Coronary artery (tissue), 2 donors: ENCODE measurements around the gene SFT2D2.
A peak's percentile ranks its signal among the peaks of the same experiment; 100 is the strongest.
"Not testable (repeated sequence)": the region's sequence is repeated elsewhere in the genome, so short reads cannot be mapped to it uniquely, and the experiment has no call there.

ENCODE experiments used
- DNase-seq: peaks from one replicate; pipeline ENCODE4 v3.0.0-alpha.2; 2017; ENCODE audit warnings: low spot score
- H3K27ac ChIP-seq, 2 donors: fragments of 200-600 bp; sonication (generic); one replicate each; pipeline ENCODE4 v1.5.1; 2016 to 2019
- H3K4me3 ChIP-seq: fragments of 200-600 bp; sonication (generic); 2 replicates; pipeline ENCODE4 v1.5.1; 2016; ENCODE audit warnings: mild to moderate bottlenecking, moderate library complexity
- CTCF ChIP-seq: fragments of 200-600 bp; sonication (generic); IDR thresholded peaks from one replicate; pipeline ENCODE4 v1.5.1; 2019; ENCODE audit warnings: antibody characterized with exemption

SFT2D2 gene

GRCh38 chr1:168225476-168226190 is at the start of gene SFT2D2:
SFT2D2 (plus strand) TSS chr1:168226004; CDS start chr1:168226080, 76 bp downstream.
- DNase-seq: peak; percentile 85
- peak within 1 kb of the TSS; percentile 92 to 93 for H3K27ac ChIP-seq
- no peak for TF ChIP-seq CTCF

GRCh38 chr1:168178227-168178637 is 47.6 kb upstream of the SFT2D2 start:
- no peak for DNase-seq
- no peak for TF ChIP-seq CTCF
- Histone ChIP-seq H3K27ac (peak overlapping the region; percentile 95), H3K4me3 (peak overlapping the region; percentile 87)

More at GRCh38 chr1:168225476-168226190, at the start of gene SFT2D2:
- H3K4me3 ChIP-seq: peak within 1 kb of the TSS; percentile 84

- DNase-seq: peak; percentile 98
- H3K27ac ChIP-seq: peak within 1 kb of the TSS; percentile 95
- TF ChIP-seq CTCF: peak; percentile 81
- H3K4me3 ChIP-seq: peak within 1 kb of the TSS; percentile 87
Observed at GRCh38 chr1:168178638-168179437, 47.0 kb upstream of the SFT2D2 start, which contains the start of gene TIPRL. TIPRL (plus strand) TSS chr1:168178962; CDS start chr1:168179078, 116 bp downstream.

- no peak for TF ChIP-seq CTCF
- no peak for DNase-seq
Observed at GRCh38 chr1:168179438-168180147, 46.2 kb upstream of the SFT2D2 start.

GRCh38 chr1:168180148-168180524 is 45.7 kb upstream of the SFT2D2 start:
- DNase-seq: no peak

More at GRCh38 chr1:168179438-168180147, 46.2 kb upstream of the SFT2D2 start:
- H3K4me3 ChIP-seq: peak overlapping the region; percentile 87
- H3K27ac ChIP-seq: peak overlapping the region; percentile 95

GRCh38 chr1:168181063-168181720 is 44.6 kb upstream of the SFT2D2 start:
- H3K4me3 ChIP-seq, H3K27ac ChIP-seq, DNase-seq: not testable (repeated sequence)

More at GRCh38 chr1:168180148-168180524, 45.7 kb upstream of the SFT2D2 start:
- H3K27ac ChIP-seq: peak overlapping the region; percentile 95
- TF ChIP-seq CTCF: no peak
- peak overlapping the region; percentile 87 for H3K4me3 ChIP-seq

- DNase-seq: no peak
- no peak for TF ChIP-seq CTCF
- Histone ChIP-seq H3K4me3 (no peak overlapping the region), H3K27ac (no peak overlapping the region)
Observed at GRCh38 chr1:168187177-168187576, 38.6 kb upstream of the SFT2D2 start.
